ENCODE data around the gene IKZF1. TPM values are rescaled to one million over a fixed set of nuclear protein-coding genes. Genes with fewer than 3 reads are reported as not detected.
"Not testable (repeated sequence)": the region's sequence is repeated elsewhere in the genome, so short reads cannot be mapped to it uniquely, and the experiment has no call there.

IKZF1 gene
- total RNA-seq, 1 donor from 2014 or later, result 2.0 TPM

- TF ChIP-seq CTCF (conservative IDR thresholded peaks at IDR 0.05), result no peak
- peaks cover 14% of the 10 kb centered on the region for H3K27me3 Mint-ChIP-seq
- H3K4me3 Mint-ChIP-seq, result no peak overlapping the region
- peaks cover 7% of the 10 kb centered on the region for H3K4me1 Mint-ChIP-seq (ENCODE audit: unreplicated experiment)
- DNase-seq (ENCODE audit: extremely low spot score, unreplicated experiment), result no peak
- H3K9me3 Mint-ChIP-seq, result no peaks in the 10 kb centered on the region
- H3K27ac Mint-ChIP-seq, result no peak overlapping the region
- no peaks in the 10 kb centered on the region for H3K36me3 Mint-ChIP-seq
Measured at GRCh38 chr7:50333221-50333651, 28.7 kb downstream of the IKZF1 start.

GRCh38 chr7:50334341-50334994 is 30.0 kb downstream of the IKZF1 start:
- Mint-ChIP-seq H3K27ac (no peak overlapping the region), H3K4me3 (no peak overlapping the region), H3K9me3 (no peaks in the 10 kb centered on the region), H3K36me3 (no peaks in the 10 kb centered on the region), H3K27me3 (peaks cover 14% of the 10 kb centered on the region), H3K4me1 (ENCODE audit: unreplicated experiment) (peaks cover 7% of the 10 kb centered on the region)
- no peak for DNase-seq (ENCODE audit: extremely low spot score, unreplicated experiment)
- TF ChIP-seq CTCF (conservative IDR thresholded peaks at IDR 0.05), result no peak

GRCh38 chr7:50335230-50335794 is 30.8 kb downstream of the IKZF1 start:
- no peak for TF ChIP-seq CTCF (conservative IDR thresholded peaks at IDR 0.05)
- Mint-ChIP-seq H3K27me3 (peaks cover 14% of the 10 kb centered on the region), H3K4me3 (no peak overlapping the region), H3K27ac (no peak overlapping the region), H3K9me3 (no peaks in the 10 kb centered on the region), H3K36me3 (no peaks in the 10 kb centered on the region), H3K4me1 (ENCODE audit: unreplicated experiment) (peaks cover 11% of the 10 kb centered on the region)
- DNase-seq (ENCODE audit: extremely low spot score, unreplicated experiment), result no peak

- Mint-ChIP-seq H3K36me3 (no peaks in the 10 kb centered on the region), H3K9me3 (no peaks in the 10 kb centered on the region), H3K4me1 (ENCODE audit: unreplicated experiment) (peaks cover 11% of the 10 kb centered on the region), H3K27ac (no peak overlapping the region), H3K4me3 (no peak overlapping the region), H3K27me3 (peaks cover 8% of the 10 kb centered on the region)
- no peak for TF ChIP-seq CTCF (conservative IDR thresholded peaks at IDR 0.05)
- DNase-seq (ENCODE audit: extremely low spot score, unreplicated experiment), result no peak
Measured at GRCh38 chr7:50335795-50336754, 31.6 kb downstream of the IKZF1 start.

- Mint-ChIP-seq H3K4me3 (no peak overlapping the region), H3K9me3 (no peaks in the 10 kb centered on the region), H3K36me3 (no peaks in the 10 kb centered on the region), H3K4me1 (ENCODE audit: unreplicated experiment) (peaks cover 9% of the 10 kb centered on the region), H3K27me3 (peaks cover 7% of the 10 kb centered on the region), H3K27ac (no peak overlapping the region)
- DNase-seq (ENCODE audit: extremely low spot score, unreplicated experiment), result no peak
- TF ChIP-seq CTCF (conservative IDR thresholded peaks at IDR 0.05), result no peak
Measured at GRCh38 chr7:50336894-50337703, 32.6 kb downstream of the IKZF1 start.

GRCh38 chr7:50339472-50339871 is 35.0 kb downstream of the IKZF1 start:
- H3K27ac Mint-ChIP-seq; DNase-seq (ENCODE audit: extremely low spot score, unreplicated experiment); H3K4me1 Mint-ChIP-seq (ENCODE audit: unreplicated experiment); H3K36me3 Mint-ChIP-seq; H3K9me3 Mint-ChIP-seq; H3K4me3 Mint-ChIP-seq: not testable (repeated sequence)
- H3K27me3 Mint-ChIP-seq, result peaks cover 14% of the 10 kb centered on the region

All from type B pancreatic cell (in vitro differentiated cells).